ENCODE results near the gene CHMP2B.

The CHMP2B gene

GRCh38 chr3:87272718-87273341, 45.7 kb downstream of the CHMP2B start (continued):
- no peak for TF ChIP-seq ZNF239 (tag by site-specific recombination; IDR thresholded peaks at IDR 0.05)
- no peak for TF ChIP-seq ZNF202 (tag by site-specific recombination; IDR thresholded peaks at IDR 0.05; ENCODE audit: borderline replicate concordance)
- no peak for TF ChIP-seq ZNF785 (tag by site-specific recombination; IDR thresholded peaks at IDR 0.05)
- TF ChIP-seq ZNF140 (tag by site-specific recombination; IDR thresholded peaks at IDR 0.05), result no peak
- TF ChIP-seq ZNF530 (tag by site-specific recombination; IDR thresholded peaks at IDR 0.05; ENCODE audit: low read depth), result no peak
- TF ChIP-seq ZNF398 (tag by site-specific recombination; IDR thresholded peaks at IDR 0.05), result no peak
- TF ChIP-seq ZNF670 (tag by site-specific recombination; IDR thresholded peaks at IDR 0.05; ENCODE audit: low read depth), result no peak
- no peak for TF ChIP-seq ZNF560 (tag by site-specific recombination; IDR thresholded peaks at IDR 0.05; ENCODE audit: borderline replicate concordance)
- TF ChIP-seq ZNF510 (tag by site-specific recombination; IDR thresholded peaks at IDR 0.05; ENCODE audit: insufficient replicate concordance), result no peak
- TF ChIP-seq ZBTB7A (tag by site-specific recombination; IDR thresholded peaks at IDR 0.05; ENCODE audit: low read depth), result no peak
- TF ChIP-seq WT1 (tag by site-specific recombination; IDR thresholded peaks at IDR 0.05), result no peak
- TF ChIP-seq ZNF629 (tag by site-specific recombination; IDR thresholded peaks at IDR 0.05), result no peak

- Histone ChIP-seq H3K4me3 (ENCODE audit: low read depth, low read length) (no peak within 1 kb of the TSS), H3K4me1 (ENCODE audit: control insufficient read depth, insufficient read depth, low read length) (no peaks in the 10 kb centered on the region), H3K36me3 (ENCODE audit: control insufficient read depth in 2 of 2, insufficient read depth in 1 of 2, low read length in 2 of 2) (no peaks in the 10 kb centered on the region), H3K9me3 (ENCODE audit: control insufficient read depth, insufficient read depth, low read depth, low read length) (no peaks in the 10 kb centered on the region), H3K27ac (ENCODE audit: extremely low read depth, low read depth, low read length) (no peak within 1 kb of the TSS)
- ChIA-PET CTCF (interaction anchor here (0.8 kb wide), 1 partner anchor 74 kb away, joined by 3 read pairs; no protein-coding TSS in a partner anchor), POLR2A (no interaction called here)
- TF ChIP-seq ZNF473 (tag by site-specific recombination; IDR thresholded peaks at IDR 0.05) (no peak), ZNF521 (tag by site-specific recombination; IDR thresholded peaks at IDR 0.05) (no peak), ZNF292 (tag by site-specific recombination; IDR thresholded peaks at IDR 0.05; ENCODE audit: borderline replicate concordance, low read depth) (no peak), ZNF48 (tag by site-specific recombination; IDR thresholded peaks at IDR 0.05) (no peak), CTCF (tag by site-specific recombination; IDR thresholded peaks at IDR 0.05) (no peak), ZNF785 (tag by site-specific recombination; IDR thresholded peaks at IDR 0.05) (no peak), ZNF433 (tag by site-specific recombination; IDR thresholded peaks at IDR 0.05; ENCODE audit: low read depth) (no peak), ZNF214 (tag by site-specific recombination; IDR thresholded peaks at IDR 0.05; ENCODE audit: borderline replicate concordance) (no peak), ZNF26 (tag by site-specific recombination; IDR thresholded peaks at IDR 0.05) (no peak), ZNF560 (tag by site-specific recombination; IDR thresholded peaks at IDR 0.05; ENCODE audit: borderline replicate concordance) (no peak), ZFP69B (tag by site-specific recombination; IDR thresholded peaks at IDR 0.05) (no peak), ZNF624 (tag by site-specific recombination; IDR thresholded peaks at IDR 0.05) (no peak), SCRT1 (tag by site-specific recombination; IDR thresholded peaks at IDR 0.05; ENCODE audit: borderline replicate concordance) (no peak), ZNF132 (tag by site-specific recombination; IDR thresholded peaks at IDR 0.05; ENCODE audit: borderline replicate concordance) (no peak)
Observed at GRCh38 chr3:87276484-87276883, 49.4 kb downstream of the CHMP2B start, which contains the start of gene POU1F1. TSS of gene POU1F1 (minus strand) at chr3:87276584. CDS start at chr3:87276462, 122 bp downstream.
